HUDEP-2 (cell line): ENCODE measurements around the gene DCHS2.

Experiments
- DNase-seq, 76 experiments: peaks; one replicate each; lab custom pipeline; 2025; ENCODE audit not compliant: unreplicated experiment in 76 of 76; lab: John Stamatoyannopoulos, UW

Gene DCHS2

GRCh38 chr4:154329268-154329868 is 162.2 kb downstream of the DCHS2 start:
- DNase-seq, result peak in 3 of 76 experiments; percentile 1 to 10 (median 4)

DNA sequence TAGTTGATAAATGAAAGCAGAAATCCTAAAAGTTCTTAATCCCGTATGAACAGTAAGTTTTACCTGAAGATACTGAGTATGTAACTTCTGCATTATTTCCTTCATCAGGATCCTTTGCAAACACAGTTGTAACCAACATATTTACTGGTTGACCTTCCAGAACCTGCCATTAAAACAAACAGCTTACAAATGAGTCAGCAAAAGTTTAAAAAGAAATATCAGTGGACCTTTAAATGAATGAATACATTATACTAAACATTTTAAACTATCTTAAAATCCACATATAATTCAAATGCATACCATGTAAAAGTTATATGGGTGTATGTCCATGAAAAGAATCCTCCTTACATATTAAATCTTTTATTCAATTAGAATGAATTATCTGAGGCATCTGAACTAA is 163.6 kb downstream of the DCHS2 start:
- no peak for DNase-seq

GRCh38 chr4:154320521-154320920 is 171.1 kb downstream of the DCHS2 start:
- no peak for DNase-seq

- no peak for DNase-seq
Measured at GRCh38 chr4:154319736-154320135, 171.9 kb downstream of the DCHS2 start.

DNA sequence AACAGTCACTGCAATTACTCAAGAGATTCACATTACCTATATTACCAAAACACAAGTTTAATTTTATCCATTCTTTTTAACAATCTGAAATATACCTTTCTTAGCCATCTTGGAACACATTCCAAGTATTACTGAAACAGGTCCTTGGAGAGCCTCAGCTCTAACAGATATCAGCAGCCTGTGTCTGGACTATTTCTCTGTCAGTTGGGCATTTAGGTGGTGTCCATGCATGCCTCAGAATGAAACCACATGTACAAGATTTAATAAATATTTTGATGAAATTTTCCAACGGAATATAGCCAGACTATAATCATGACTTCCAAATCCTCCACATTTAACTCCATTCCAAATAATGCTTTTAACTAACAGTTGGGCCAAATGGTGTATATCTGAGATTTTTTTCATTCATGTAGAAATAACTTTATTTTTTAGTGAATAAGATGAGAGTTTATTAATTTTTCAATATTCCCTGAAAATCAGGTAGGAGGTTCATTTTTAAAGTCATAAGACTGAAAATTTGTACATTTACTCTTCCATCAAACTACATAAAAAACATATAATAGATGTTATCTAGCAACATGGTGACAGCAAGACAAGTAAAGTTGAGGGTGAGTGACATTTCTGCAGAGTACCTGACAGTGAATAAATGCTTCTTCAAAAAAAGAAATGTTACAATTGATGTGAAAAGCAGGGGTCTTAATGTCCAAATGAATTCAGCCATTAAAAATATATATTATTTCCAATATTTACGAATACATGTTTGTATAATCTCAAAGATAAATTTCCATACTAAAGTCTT is 174.2 kb downstream of the DCHS2 start:
- no peak for DNase-seq

GRCh38 chr4:154315741-154316140 is 175.9 kb downstream of the DCHS2 start:
- DNase-seq, result no peak

GRCh38 chr4:154314248-154314647 is 177.4 kb downstream of the DCHS2 start:
- peak in 2 of 76 experiments; percentile 7 to 9 for DNase-seq

DNA sequence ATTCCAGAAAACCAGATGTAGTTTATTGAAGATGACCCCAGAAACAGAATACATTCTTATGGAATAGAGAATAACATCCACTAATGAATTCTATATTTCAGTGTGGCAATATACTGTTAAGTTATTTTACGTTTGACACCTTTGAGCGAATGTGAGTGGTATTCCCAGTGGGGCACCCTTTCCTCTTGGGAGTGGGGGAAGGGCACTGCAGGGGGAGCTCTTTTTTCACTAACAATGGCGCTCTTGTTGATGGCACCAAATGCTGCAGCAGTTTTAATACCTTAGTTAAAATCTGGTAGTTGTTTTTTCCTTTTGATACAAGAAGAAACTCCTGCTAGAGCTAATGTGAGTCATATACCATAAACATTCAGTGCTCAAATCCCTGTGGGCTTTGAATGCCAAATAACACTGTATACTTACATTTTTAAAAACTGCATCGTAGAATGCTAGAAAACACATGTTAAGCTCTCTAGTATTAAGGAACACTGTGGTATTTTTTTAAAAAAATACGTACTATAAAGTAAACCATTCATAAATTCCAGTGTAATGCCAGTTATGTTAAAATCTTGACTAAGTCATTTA is 178.5 kb downstream of the DCHS2 start:
- no peak for DNase-seq

DNA sequence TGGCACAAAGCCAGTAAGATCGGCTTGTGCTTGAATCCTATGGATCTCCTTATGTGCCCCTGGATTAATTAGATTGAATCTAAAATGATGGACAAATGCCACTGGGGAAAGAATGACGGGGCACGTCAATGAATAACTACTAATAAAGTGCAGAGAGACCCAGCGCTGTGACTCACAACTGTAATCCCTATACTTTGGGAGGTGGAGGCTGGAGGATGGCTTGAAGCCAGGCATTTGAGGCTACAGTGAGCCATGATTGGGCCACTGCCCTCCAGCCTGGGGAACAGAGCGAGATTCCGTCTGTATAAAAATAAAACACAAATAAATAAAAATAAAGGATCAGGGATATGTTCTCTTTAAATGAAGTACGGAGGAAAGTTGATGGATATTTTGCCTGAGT is 179.4 kb downstream of the DCHS2 start:
- no peak for DNase-seq

DNA sequence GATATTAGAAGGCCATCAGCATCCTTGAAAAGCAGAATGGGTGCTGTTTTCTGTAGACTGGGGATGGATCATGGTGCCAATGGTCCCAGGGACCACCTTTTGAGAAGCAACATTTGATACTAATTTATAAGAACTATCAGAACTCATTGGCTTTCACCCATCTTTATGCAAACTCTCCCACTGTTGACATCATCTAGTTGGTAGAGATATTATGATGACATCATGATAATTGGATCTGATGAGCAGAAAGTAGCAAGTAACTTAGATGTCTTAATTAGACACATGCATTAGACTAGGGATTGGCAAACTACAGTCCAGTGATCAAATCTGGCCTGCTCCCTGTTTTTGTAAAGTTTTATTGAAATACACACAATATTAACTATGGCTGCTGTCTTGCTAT is 181.0 kb downstream of the DCHS2 start:
- DNase-seq, result no peak

DNA sequence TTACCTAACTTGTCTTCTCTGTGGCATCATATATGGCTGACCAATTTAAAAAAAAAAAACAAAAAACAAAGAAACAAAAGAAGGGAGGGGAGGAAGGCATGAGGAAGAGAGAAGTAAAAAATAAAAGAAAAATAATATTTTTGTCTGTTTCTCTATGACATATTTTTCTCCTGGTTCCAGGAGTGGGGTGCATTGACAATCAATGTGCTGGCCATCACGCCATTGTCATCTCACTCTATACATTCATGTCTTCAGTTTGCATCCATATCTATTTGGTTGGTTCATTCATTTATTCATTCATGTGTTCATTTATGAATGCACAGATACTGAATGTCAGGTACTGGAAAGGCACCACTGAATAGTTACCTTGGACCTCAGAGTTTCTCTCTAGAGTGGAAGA is 183.4 kb downstream of the DCHS2 start:
- DNase-seq, result no peak

- no peak for DNase-seq
Measured at GRCh38 chr4:154307451-154307850, 184.1 kb downstream of the DCHS2 start.

- no peak for DNase-seq
Measured at GRCh38 chr4:154305616-154306015, 186.0 kb downstream of the DCHS2 start.

DNA sequence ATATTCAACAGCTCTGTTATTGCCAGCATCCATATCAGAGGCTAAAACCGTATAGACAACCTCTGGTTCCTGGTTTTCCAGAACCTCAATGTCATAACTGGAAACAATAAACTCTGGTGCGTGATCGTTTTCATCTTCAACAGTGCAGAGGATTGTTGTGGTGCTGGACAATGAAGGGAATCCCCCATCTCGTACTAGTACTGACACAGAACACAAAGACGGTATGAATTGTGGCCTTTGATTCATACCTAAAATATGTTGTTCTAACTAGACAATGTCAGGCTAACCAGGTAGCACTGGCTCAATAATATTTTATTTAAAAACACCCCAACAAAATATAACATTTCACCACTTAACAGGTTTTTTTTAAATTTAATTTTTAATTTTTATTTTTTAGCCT is 186.9 kb downstream of the DCHS2 start:
- DNase-seq, result no peak

GRCh38 chr4:154294652-154295350 is 196.8 kb downstream of the DCHS2 start:
- DNase-seq, result no peak

GRCh38 chr4:154293427-154293826 is 198.2 kb downstream of the DCHS2 start:
- no peak for DNase-seq

DNA sequence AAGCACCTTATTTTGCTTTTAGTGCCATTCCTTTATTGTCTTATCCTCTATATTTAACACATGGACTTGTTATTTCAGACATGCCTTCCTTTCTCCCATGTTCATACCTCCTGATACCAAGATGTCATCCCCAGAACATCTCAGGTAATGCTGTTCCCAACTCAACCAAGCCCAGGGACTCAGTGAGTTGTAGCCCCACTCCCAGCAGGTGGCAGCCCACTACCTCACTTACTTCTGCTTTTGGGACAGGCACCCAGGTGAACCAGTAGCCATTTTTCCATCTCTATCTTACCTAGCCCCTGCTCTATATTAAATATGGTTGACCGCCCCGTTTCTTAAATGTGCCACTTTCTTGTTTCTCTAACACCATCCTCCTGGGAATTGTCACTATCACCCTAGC is 199.0 kb downstream of the DCHS2 start:
- no peak for DNase-seq

DNA sequence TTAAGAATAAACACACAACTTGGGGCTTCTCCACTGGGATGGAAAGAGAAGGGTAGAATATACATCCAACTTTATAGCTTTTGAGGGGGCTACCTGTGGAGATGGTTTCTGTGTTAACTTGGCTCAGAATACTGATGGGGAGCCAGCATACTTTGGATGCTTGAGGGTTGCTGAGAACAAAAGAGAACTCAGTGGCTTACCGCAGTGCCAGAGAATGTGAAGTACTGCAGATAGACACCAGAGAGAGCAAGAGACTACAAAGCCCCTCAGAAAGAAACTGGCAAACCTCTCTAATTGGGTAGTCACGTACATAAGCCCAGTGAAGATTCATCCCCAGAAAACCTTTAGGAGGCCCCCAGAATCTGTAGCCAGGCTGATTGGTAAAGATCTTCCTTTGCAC is 214.4 kb downstream of the DCHS2 start:
- DNase-seq, result no peak

DNA sequence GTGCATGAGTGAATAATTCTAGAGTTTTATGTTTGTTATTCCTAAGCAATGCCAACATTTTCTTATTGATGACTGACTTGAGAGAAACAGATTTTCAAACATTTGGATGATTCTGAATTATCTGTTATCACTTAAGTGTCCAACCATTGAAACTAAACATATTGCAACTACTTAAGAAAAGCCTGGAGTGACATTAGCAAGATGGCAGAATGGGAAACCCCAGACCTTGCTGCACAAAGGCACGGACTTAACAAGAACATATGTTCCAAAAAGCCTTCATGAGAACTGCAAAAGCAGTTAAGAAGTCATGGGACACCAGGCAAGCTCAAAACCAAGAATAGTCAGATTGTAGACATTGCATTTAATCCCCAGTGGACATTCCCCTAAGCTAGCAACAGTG is 215.1 kb downstream of the DCHS2 start:
- no peak for DNase-seq

DNA sequence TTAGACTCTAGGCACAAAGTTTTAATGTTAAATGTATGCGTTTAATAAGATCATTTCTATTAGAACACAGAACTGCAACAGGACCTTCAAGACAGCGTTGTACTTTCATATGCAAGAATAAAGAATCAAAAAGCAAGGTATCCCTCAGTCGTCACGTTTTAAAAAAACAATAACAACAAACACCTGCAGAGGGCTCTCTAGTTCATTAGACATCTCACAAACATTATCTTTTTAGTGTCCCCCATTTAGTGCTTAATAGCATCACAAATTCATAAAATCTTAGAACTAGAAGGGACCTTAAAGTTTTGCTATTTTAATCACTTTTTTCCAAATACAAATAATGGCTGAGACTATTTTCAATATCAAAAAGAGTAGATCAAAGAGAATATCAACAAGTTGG is 236.6 kb downstream of the DCHS2 start:
- no peak for DNase-seq

DNA sequence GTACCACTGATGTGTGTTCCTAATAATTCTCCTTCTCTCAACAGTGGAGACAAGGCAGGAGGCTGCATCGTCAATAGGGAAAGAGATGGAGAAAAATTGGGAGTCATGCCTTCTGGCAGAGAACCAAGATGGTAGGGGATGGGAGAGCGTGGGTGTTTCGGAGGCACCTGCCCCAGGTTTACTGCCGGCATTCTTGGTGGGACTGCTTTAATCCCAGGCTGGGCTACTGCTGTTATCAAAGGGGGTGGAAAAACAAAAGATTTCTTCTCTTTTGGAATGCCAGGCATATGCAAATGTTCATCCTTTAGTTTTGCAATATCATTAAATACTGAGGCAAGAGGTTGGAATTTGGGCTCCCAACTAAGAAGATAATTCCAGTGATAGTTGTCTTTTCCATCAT is 257.0 kb downstream of the DCHS2 start:
- DNase-seq, result no peak
